Activated CD4-positive, alpha-beta memory T cell treated with anti-CD3 and anti-CD28 coated beads, Interleukin-2, amount 10 ng/mL, durations not matched to agents 7 days and 5 days (primary cell): Measurements from ENCODE around the gene TAC3. TPM values are rescaled to one million over a fixed set of nuclear protein-coding genes. Genes with fewer than 3 reads are reported as not detected.

Experiments
- CTCF ChIA-PET: fragments of 350-600 bp; sonication (Branson Sonifier 250); formaldehyde crosslinking; loops from one replicate; lab custom pipeline; 2021; ENCODE audit warnings: antibody characterized with exemption, inconsistent platforms; lab: Charles Lee
- POLR2A ChIA-PET: fragments of 350-600 bp; sonication (Branson Sonifier 250); formaldehyde crosslinking; loops from one replicate; lab custom pipeline; 2021; ENCODE audit warnings: antibody characterized with exemption; lab: Charles Lee
- DNase-seq: peaks from one replicate; pipeline ENCODE4 v3.0.0-alpha.2; 2020
- H3K27ac Mint-ChIP-seq: one replicate; pipeline ENCODE4 v1.8.0; 2021; ENCODE audit warnings: mild to moderate bottlenecking, mixed read lengths
- H3K27me3 Mint-ChIP-seq: one replicate; pipeline ENCODE4 v1.8.0; 2021; ENCODE audit warnings: mixed read lengths
- H3K36me3 Mint-ChIP-seq: one replicate; pipeline ENCODE4 v1.8.0; 2021; ENCODE audit warnings: low read depth, mixed read lengths
- H3K4me1 Mint-ChIP-seq: one replicate; pipeline ENCODE4 v1.8.0; 2021; ENCODE audit warnings: mixed read lengths
- H3K4me3 Mint-ChIP-seq: one replicate; pipeline ENCODE4 v1.8.0; 2021; ENCODE audit warnings: mild to moderate bottlenecking, mixed read lengths
- H3K9me3 Mint-ChIP-seq: one replicate; pipeline ENCODE4 v1.8.0; 2021; ENCODE audit warnings: mixed read lengths
- total RNA-seq, 2 experiments: library from RNA; stranded (reverse); gene quantifications; one replicate each; pipeline ENCODE4 v1.2.3, GENCODE V29; 2021

TAC3 gene
- total RNA-seq, 2 experiments from 2014 or later: not detected

DNA sequence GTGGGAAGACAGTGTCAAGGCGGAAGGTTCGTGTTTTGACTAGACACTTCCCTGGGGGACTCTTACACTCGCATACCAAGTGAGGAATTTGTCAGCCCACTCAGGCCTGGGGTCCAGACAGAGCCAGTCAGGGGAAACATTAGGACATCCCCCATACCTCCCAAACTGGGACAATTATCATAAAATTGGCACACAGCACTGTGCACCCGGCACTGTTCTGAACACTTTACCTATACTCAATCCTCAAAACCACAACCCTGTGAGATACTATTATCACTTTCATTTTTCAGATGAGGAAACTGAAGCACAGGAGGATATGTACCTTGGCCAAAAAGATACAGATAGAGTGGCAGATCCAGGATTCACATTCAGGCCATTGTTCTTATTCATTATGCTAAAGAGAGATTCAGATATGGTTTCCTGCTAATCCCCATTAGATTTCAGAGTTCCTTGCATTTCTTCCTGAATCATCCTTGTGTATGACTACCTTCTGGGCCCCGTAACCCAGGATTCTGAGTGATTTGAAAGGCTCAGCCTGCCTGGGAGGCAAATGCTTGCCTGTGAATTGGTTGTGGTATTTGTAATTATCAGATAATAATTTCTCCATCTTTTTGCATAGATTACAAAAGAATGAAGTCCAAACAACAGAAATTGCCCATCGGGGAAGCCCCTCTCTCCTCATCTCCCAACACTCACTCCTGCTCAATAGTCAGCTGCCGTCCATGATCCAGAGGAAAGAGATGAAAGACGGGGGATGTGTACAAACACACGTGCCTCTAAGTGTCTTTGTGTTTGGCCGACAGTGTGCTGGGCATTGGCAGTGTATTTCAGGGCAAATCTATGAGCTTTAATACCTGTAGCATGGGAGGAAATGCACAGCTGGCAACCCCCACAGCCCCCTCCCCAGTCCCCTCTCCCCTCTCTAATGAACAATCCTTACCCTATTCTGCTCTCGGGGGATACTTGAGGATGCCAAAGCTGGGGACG, 4.6 kb downstream of the TAC3 start:
- ChIA-PET CTCF (interaction anchor here (0.8 to 2.3 kb wide), 7 partner anchors 8 to 110 kb away, joined by 3 to 16 read pairs (median 4); partner anchors contain the start of gene STAT6), POLR2A (interaction anchor here (1.8 to 2.1 kb wide), 2 partner anchors 37 to 100 kb away, joined by 4 to 16 read pairs; partner anchors contain the start of gene STAT6)
- Mint-ChIP-seq H3K4me3 (no peak overlapping the region), H3K9me3 (no peaks in the 10 kb centered on the region), H3K27me3 (peaks cover 22% of the 10 kb centered on the region), H3K27ac (no peak overlapping the region), H3K36me3 (no peaks in the 10 kb centered on the region), H3K4me1 (peaks cover 22% of the 10 kb centered on the region)
- peak; percentile 35 for DNase-seq

DNA sequence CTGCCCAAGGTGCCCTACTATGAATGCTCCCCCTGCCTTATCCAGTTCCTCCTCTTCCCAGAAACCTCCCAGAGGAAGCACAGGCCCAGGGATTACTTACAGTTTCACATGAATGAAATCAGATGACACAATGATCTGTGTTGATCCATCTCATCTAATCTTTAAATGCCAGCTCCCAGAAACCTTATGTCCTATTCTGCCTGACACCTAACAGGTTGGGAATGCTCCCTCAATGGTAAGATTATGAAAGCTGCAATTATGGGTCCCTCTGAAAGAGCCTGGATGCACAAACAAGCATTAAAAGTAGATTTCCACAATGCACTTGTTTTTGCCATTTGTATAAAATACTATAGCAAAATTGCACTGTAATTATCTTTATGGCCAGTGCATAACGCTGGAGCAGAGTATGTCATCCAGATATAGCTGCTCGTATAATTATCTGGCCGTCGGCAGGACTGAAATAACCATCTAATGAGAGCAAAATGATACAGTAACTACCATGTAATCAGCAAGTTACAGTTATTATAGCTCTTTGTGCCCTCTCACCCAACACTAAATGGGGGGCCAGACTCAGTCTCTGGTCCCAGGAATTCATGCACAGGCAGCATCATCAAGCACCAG, 5.6 kb downstream of the TAC3 start:
- DNase-seq: no peak
- Mint-ChIP-seq H3K9me3 (no peaks in the 10 kb centered on the region), H3K4me3 (no peak overlapping the region), H3K27me3 (peaks cover 22% of the 10 kb centered on the region), H3K36me3 (no peaks in the 10 kb centered on the region), H3K27ac (no peak overlapping the region), H3K4me1 (peaks cover 26% of the 10 kb centered on the region)
- POLR2A ChIA-PET: interaction anchor here (2.1 kb wide), 1 partner anchor 101 kb away, joined by 16 read pairs; the partner anchor contains the start of gene STAT6
- CTCF ChIA-PET: interaction anchor here (0.8 to 2.3 kb wide), 7 partner anchors 9 to 111 kb away, joined by 3 to 16 read pairs (median 4); partner anchors contain the start of gene STAT6

GRCh38 chr12:57009949-57010626, 6.2 kb downstream of the TAC3 start:
- ChIA-PET CTCF (interaction anchor here (0.7 to 3.5 kb wide), 5 partner anchors 9 to 230 kb away, joined by 3 to 36 read pairs (median 13); partner anchors contain the start of gene STAT6), POLR2A (interaction anchor here (2.1 kb wide), 1 partner anchor 102 kb away, joined by 16 read pairs; the partner anchor contains the start of gene STAT6)
- Mint-ChIP-seq H3K27ac (no peak overlapping the region), H3K27me3 (peaks cover 19% of the 10 kb centered on the region), H3K36me3 (no peaks in the 10 kb centered on the region), H3K9me3 (no peaks in the 10 kb centered on the region), H3K4me1 (peaks cover 32% of the 10 kb centered on the region), H3K4me3 (no peak overlapping the region)
- no peak for DNase-seq

- ChIA-PET POLR2A (interaction anchor here (3.1 kb wide), 1 partner anchor 103 kb away, joined by 21 read pairs; the partner anchor contains the start of gene STAT6), CTCF (interaction anchor here (0.6 to 3.5 kb wide), 19 partner anchors 11 to 174 kb away, joined by 3 to 36 read pairs (median 4); partner anchors contain the start of genes NEMP1 and STAT6)
- peaks cover 40% of the 10 kb centered on the region for H3K4me1 Mint-ChIP-seq
- no peak for DNase-seq
- H3K9me3 Mint-ChIP-seq: no peaks in the 10 kb centered on the region
- peaks cover 13% of the 10 kb centered on the region for H3K36me3 Mint-ChIP-seq
- H3K27ac Mint-ChIP-seq: no peak overlapping the region
- H3K27me3 Mint-ChIP-seq: peaks cover 4% of the 10 kb centered on the region
- no peak overlapping the region for H3K4me3 Mint-ChIP-seq
These were observed 8.2 kb downstream of the TAC3 start for GRCh38 chr12:57008178-57008577.

- Mint-ChIP-seq H3K4me3 (peak overlapping the region; percentile 78), H3K27ac (peak overlapping the region; percentile 65), H3K27me3 (peaks cover under 1% of the 10 kb centered on the region), H3K4me1 (peaks cover 42% of the 10 kb centered on the region), H3K36me3 (peaks cover 20% of the 10 kb centered on the region), H3K9me3 (no peaks in the 10 kb centered on the region)
- ChIA-PET CTCF (interaction anchor here (1.1 to 3.5 kb wide), 10 partner anchors 13 to 250 kb away, joined by 3 to 36 read pairs (median 7); partner anchors contain the start of gene STAT6), POLR2A (interaction anchor here (3.1 kb wide), 1 partner anchor 105 kb away, joined by 21 read pairs; the partner anchor contains the start of gene STAT6)
- DNase-seq: no peak
These were observed 9.4 kb downstream of the TAC3 start for GRCh38 chr12:57006809-57007475.

DNA sequence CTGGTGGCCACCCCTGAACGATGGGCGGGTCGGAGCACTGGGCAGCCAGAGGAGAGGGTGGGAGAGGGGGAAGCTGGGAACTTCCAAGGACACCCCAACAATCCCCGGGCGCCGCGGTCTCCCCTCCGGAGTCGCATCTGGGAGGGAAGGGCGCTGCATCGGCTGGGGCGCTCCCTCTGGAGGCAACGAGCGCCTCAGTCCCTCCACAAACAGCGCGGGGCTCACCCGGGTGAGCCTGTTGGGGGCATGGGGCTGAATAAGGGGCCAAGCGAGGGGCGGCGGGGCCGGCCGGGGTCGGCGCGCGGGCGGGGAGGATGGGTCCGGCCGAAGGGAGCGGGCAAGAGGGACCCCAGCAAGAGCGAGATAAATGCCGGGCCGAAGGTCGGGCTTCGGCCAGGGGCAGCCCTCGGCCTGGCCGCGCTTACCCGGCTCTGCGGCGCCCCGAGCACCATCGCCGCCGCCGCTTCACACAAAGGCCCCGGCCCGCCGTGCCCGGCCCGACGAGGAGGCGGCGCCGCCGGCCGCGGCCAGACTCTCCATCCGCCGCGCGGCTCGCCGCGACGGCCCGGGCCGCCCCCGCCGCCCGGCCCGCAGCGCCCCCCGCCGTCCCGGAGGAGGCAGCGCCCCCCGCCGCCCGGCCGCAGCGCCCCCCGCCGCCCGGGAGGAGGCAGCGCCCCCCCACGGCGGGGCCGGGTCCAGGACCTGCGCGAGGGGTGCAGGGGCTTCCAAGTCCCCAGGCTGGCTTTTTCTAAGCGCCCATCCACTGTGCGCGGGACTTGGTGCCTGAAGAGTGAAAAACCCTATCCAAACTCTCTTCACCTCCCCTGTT, 10.1 kb downstream of the TAC3 start, which contains the start of gene ZBTB39:
TSS of gene ZBTB39 (minus strand) at position 567 of the 829 bp plus-strand sequence. CDS start 1,629 bp downstream, outside the sequence.
- peaks cover 24% of the 10 kb centered on the region for H3K36me3 Mint-ChIP-seq
- peaks cover 40% of the 10 kb centered on the region for H3K4me1 Mint-ChIP-seq

GRCh38 chr12:57004651-57005050, 11.7 kb downstream of the TAC3 start:
- ChIA-PET CTCF (interaction anchor here (0.7 to 5.4 kb wide), 14 partner anchors 8 to 253 kb away, joined by 3 to 39 read pairs (median 6); partner anchors contain the start of gene STAT6), POLR2A (interaction anchor here (1.3 to 3.2 kb wide), 4 partner anchors 8 to 107 kb away, joined by 3 to 19 read pairs (median 4); partner anchors contain the start of genes NEMP1 and STAT6)
- no peak overlapping the region for H3K4me3 Mint-ChIP-seq
- no peak for DNase-seq
- no peak overlapping the region for H3K27ac Mint-ChIP-seq
- peaks cover 50% of the 10 kb centered on the region for H3K4me1 Mint-ChIP-seq
- no peaks in the 10 kb centered on the region for H3K9me3 Mint-ChIP-seq
- H3K36me3 Mint-ChIP-seq: peaks cover 26% of the 10 kb centered on the region
- H3K27me3 Mint-ChIP-seq: no peaks in the 10 kb centered on the region

More for the DNA sequence above, 10.1 kb downstream of the TAC3 start, which contains the start of gene ZBTB39:
- Mint-ChIP-seq H3K9me3 (no peaks in the 10 kb centered on the region), H3K27ac (peak within 1 kb of the TSS; percentile 65), H3K4me3 (peak within 1 kb of the TSS; percentile 84), H3K27me3 (no peaks in the 10 kb centered on the region)
- POLR2A ChIA-PET: interaction anchor here (0.7 to 3.2 kb wide), 7 partner anchors 9 to 254 kb away, joined by 3 to 21 read pairs (median 4); partner anchors contain the start of genes NEMP1, PRIM1 and STAT6
- peak; percentile 67 for DNase-seq
- CTCF ChIA-PET: interaction anchor here (0.9 to 5.4 kb wide), 15 partner anchors 14 to 249 kb away, joined by 3 to 39 read pairs (median 6); partner anchors contain the start of gene STAT6

- no peak overlapping the region for H3K4me3 Mint-ChIP-seq
- peaks cover 62% of the 10 kb centered on the region for H3K4me1 Mint-ChIP-seq
- ChIA-PET CTCF (interaction anchor here (1.3 to 7.5 kb wide), 4 partner anchors 16 to 278 kb away, joined by 3 to 51 read pairs (median 23); partner anchors contain the start of genes NACA and STAT6), POLR2A (interaction anchor here (0.6 to 3.2 kb wide), 3 partner anchors 109 to 278 kb away, joined by 3 to 19 read pairs (median 5); partner anchors contain the start of genes NACA, PRIM1 and STAT6)
- no peaks in the 10 kb centered on the region for H3K9me3 Mint-ChIP-seq
- peaks cover 26% of the 10 kb centered on the region for H3K36me3 Mint-ChIP-seq
- DNase-seq: no peak
- no peak overlapping the region for H3K27ac Mint-ChIP-seq
- H3K27me3 Mint-ChIP-seq: no peaks in the 10 kb centered on the region
These were observed 12.9 kb downstream of the TAC3 start for GRCh38 chr12:57003395-57003794.

DNA sequence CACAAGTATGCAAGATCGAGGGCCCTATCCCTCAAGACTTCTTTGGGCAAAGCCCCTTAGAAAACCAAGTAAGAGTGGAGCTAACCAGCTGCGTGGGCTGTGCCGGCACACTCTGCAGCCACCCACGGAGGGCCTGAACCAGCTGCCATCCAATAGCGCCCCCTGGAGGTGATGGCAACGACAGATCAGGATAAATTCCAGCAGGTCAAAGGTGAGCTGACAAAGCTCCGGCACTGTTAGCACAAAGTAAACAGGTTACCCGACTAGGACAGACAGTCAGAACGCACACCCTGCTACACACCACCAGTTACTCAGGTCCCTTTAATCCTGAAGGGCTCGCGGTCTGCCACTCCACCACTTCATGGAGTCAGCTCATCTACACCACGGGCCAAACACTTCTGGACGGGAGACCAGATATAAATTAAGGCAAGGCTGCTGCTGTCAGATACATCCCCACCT, 14.9 kb downstream of the TAC3 start:
- H3K4me1 Mint-ChIP-seq: peaks cover 51% of the 10 kb centered on the region
- peak; percentile 78 for DNase-seq
- no peaks in the 10 kb centered on the region for H3K27me3 Mint-ChIP-seq
- CTCF ChIA-PET: interaction anchor here (0.6 to 7.5 kb wide), 35 partner anchors 9 to 643 kb away, joined by 3 to 66 read pairs (median 5); partner anchors contain the start of genes HSD17B6, NACA, PRIM1 and STAT6
- POLR2A ChIA-PET: interaction anchor here (0.7 to 1.6 kb wide), 3 partner anchors 111 to 245 kb away, joined by 3 to 5 read pairs (median 5); no protein-coding TSS in a partner anchor
- no peak overlapping the region for H3K4me3 Mint-ChIP-seq
- no peaks in the 10 kb centered on the region for H3K9me3 Mint-ChIP-seq
- H3K27ac Mint-ChIP-seq: no peak overlapping the region
- peaks cover 26% of the 10 kb centered on the region for H3K36me3 Mint-ChIP-seq

GRCh38 chr12:57000393-57000792, 15.9 kb downstream of the TAC3 start:
- CTCF ChIA-PET: interaction anchor here (0.8 to 7.5 kb wide), 6 partner anchors 11 to 244 kb away, joined by 3 to 66 read pairs (median 11); partner anchors contain the start of gene TAC3
- Mint-ChIP-seq H3K9me3 (no peaks in the 10 kb centered on the region), H3K4me1 (peaks cover 46% of the 10 kb centered on the region), H3K27me3 (no peaks in the 10 kb centered on the region), H3K36me3 (peaks cover 29% of the 10 kb centered on the region), H3K4me3 (no peak overlapping the region), H3K27ac (peak overlapping the region; percentile 45)
- POLR2A ChIA-PET: interaction anchor here (1.0 kb wide), 1 partner anchor 112 kb away, joined by 3 read pairs; no protein-coding TSS in a partner anchor
- DNase-seq: no peak
